Measurements from ENCODE around the gene CCL13.
A peak's percentile ranks its signal among the peaks of the same experiment; 100 is the strongest.
"Not testable (repeated sequence)": the region's sequence is repeated elsewhere in the genome, so short reads cannot be mapped to it uniquely, and the experiment has no call there.

The CCL13 gene

GRCh38 chr17:34356194-34356593, at the start of gene CCL13:
Gene CCL13 (plus strand): TSS chr17:34356480. CDS start chr17:34356527, 47 bp downstream.
- no peak for DNase-seq

DNA sequence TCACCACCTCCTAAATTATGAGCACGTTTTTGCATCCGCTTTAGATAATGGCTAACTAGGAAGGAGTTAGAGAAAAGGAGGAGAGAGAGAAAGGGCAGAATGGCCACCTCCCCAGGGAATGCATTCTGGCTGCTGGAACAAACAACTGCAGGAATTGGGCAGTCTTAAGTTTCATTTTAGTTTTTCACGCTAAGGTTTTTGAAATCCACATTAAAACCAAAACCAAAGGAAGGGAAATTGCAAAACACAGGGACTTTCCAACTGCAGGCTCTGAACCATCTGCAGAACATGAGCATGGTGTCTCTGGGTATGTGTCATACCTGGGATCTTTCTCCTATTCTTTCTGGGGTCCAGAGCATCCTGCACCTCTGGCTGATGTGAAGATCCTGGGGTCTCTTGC, 49.2 kb upstream of the CCL13 start:
- no peak for DNase-seq

- no peak for DNase-seq
Measured at GRCh38 chr17:34308371-34308770, 47.9 kb upstream of the CCL13 start.

- DNase-seq, result no peak
Measured at GRCh38 chr17:34311291-34311690, 45.0 kb upstream of the CCL13 start.

DNA sequence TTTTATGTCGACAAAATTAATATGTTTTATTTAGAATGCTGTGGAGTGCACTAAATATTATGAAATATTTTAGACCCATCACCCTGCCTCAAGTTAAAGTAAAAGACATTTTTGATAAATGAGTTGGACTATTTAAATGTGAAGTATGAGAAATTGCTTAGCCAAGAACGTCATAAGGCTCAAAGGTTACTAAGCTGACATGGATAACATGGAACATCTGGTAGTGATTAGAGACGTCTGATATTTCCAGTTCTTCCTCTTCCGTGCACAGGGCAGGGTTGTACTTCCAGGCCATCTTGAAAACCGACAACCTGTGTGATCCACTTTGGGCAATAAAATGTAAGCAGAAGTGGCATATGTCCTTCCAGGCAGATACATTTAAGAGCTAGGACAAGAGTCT, 44.2 kb upstream of the CCL13 start:
- DNase-seq, result no peak

DNA sequence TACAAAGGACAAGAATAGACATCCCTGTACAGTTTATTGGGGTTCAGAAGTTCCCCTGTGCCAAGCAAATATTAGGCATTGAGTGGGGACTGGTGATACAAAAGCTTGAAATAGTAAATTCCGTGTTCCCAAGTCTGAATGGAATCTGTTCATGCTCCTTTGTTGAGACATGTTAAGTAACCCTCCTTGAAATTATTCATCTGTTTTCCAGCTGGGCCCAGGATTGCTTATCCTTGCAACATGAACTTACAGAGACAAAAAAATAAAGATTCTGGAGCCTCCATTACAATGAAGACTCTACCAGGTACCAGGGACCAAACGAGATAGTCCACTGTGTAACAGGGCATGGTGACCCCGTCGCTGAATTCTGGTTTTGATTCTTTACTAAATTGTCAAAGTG, 43.1 kb upstream of the CCL13 start:
- no peak for DNase-seq

- DNase-seq, result no peak
Measured at GRCh38 chr17:34314279-34314678, 42.0 kb upstream of the CCL13 start.

DNA sequence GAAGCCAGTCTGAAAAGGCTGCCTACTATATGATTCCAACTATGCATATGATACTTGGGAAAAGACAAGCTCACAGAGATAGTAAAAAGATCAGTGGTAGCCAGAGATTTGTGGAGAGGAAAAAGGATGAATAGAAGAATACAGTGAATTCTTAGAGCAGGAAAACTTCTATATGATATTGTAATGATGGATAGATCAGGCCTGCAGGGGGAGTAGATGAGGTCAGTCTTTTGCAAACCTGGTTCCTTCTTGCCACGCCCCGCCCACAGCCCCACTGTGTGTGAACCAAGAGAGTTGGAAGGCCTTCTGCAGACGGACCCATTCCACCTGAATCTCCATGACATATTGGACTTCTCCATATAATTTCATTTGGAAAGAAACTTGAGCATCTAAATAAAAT, 37.8 kb upstream of the CCL13 start:
- DNase-seq, result no peak

- no peak for DNase-seq
Measured at GRCh38 chr17:34319039-34319483, 37.2 kb upstream of the CCL13 start, which contains the start of gene CCL8. Gene CCL8 (plus strand): TSS chr17:34319435. CDS start chr17:34319502, 67 bp downstream.

- DNase-seq, result no peak
Measured at GRCh38 chr17:34321964-34322363, 34.3 kb upstream of the CCL13 start.

GRCh38 chr17:34327580-34327979, 28.7 kb upstream of the CCL13 start:
- DNase-seq, result not testable (repeated sequence)

GRCh38 chr17:34337701-34338100, 18.6 kb upstream of the CCL13 start:
- no peak for DNase-seq

- DNase-seq, result no peak
Measured at GRCh38 chr17:34339138-34339770, 17.0 kb upstream of the CCL13 start.

DNA sequence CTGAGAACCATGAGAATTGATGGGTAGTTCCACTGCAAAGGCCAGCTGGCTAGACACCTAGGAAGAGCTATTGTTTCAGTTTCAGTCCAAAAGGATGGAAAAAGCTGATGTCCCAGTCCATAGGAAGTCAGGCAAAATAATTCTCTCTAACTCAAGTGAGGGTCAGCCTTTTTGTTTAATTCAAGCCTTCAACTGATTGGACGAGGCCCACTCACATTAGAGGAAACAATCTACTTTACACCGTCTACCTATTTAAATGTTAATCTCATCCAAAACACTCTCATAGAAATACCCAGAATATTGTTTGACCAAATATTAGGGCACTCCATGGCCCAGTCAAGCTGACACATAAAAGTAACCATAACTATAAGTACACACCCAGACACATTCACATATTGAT, 14.4 kb upstream of the CCL13 start:
- DNase-seq, result no peak

GRCh38 chr17:34347063-34347462, 9.2 kb upstream of the CCL13 start:
- DNase-seq, result no peak

- no peak for DNase-seq
Measured at GRCh38 chr17:34349751-34350150, 6.5 kb upstream of the CCL13 start.

DNA sequence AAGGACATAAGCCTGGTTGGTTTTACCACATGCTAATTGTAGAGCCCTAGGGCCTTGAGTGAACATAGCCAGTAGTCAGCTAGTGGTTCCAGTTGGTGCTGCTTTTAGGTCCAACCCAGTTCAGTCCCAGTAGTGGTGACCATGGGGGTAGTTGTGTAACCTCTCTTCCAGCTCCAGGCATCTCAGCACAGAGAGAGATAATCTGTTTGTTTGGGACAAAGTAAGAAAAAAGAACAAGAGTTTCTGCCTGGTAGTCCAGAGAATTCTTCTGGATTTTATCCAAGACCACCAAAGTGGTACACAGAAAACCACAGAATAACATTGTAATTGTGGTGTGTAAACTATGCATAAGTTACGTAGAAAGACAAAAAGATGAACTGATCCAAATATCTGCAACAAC, 5.2 kb upstream of the CCL13 start:
- no peak for DNase-seq

GRCh38 chr17:34352191-34352590, 4.1 kb upstream of the CCL13 start:
- DNase-seq, result no peak

DNA sequence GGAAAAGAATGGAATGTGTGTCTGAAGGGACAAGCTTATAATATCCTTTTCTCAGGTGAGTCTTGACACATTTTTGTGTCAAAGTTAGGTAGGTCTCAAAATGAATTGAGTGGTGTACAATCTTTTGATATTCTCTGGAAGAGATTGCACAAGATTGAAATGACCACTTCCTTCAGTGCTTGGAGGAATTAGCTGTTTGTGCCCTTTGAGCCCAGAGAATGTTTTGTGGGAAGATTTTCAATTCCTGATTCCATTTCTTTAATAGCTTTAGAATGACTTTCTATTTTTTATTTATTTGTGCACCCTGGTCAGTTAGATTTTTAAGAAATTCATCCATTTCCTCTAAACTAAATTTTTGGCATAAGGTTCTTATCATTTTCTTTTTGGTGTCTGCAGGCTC, 1.6 kb upstream of the CCL13 start:
- no peak for DNase-seq

DNA sequence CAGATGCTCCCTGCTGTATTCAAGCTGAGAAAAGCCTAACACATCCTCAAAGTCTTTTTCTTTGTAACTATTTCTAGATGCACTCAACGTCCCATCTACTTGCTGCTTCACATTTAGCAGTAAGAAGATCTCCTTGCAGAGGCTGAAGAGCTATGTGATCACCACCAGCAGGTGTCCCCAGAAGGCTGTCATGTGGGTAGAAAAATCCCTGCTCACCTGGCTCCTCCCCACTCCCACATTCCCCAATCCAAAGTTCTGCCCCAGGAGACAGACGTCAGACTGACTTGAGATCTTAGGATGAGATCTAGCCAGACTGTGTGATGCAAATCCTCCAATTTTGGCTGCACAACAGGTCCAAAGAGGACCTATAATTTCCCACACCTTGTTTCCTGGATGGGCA, 1.1 kb downstream of the CCL13 start:
- DNase-seq, result no peak

GRCh38 chr17:34358631-34359030, 2.4 kb downstream of the CCL13 start:
- no peak for DNase-seq

DNA sequence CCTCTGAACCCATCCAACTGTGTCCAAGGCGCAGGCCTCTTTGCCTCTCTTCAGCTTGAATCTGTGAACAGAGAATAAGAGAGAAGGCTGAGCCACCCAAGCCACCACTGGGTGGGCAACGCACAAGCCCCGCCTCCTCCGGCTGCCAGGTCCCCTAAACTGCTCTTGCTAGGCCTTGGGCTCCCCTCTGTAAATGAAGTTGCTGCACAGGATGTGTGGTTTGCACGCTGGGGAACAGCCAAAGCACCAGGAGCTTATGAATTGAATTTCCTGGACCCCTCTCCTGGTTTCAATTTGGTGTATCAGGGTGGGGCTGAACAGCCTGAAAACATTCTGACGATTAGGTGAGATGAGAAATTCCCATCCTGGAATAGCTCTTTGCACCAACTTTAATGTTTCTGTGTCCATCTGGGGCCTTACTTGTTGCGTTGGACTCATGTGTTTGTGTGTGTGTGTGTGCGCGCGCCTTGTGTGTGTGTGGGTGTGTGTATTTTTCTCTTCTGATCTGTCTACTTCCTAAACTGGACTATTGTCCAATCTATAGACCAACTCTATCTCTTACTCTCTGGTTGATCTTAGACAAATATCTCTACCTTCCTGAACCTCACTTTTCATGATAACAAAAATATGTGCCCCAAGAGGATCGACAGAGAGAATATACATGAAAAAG, 4.5 kb downstream of the CCL13 start:
- no peak for DNase-seq

DNA sequence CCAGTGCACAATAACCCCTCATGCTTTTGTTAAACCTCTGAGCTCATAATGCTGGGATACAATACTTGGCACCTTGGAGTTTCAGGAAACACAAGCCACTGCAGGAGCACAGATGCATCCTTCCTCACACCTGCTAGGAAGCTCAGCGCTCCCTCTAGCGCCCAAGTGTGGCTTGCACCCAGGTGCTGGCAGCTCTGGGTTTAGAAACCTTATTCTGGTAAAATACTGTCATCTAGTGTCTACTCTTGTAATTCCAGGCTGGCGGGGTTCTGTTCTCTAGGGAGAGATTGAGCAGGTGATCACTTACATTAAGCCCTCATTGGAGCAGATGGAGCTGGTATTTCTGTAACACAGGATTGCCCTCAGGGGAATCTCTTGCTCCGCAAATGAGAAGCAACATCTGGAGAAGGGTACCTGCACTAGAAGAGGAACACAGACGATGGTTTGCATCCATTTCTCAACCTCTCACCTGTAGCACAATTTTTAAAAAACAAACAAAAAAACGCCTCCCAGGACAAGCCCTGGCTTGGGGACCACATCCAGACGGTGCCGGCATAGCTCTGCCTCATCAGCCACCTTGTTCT, 5.3 kb downstream of the CCL13 start:
- peak; percentile 49 for DNase-seq

GRCh38 chr17:34363183-34363661, 6.9 kb downstream of the CCL13 start, which contains the start of gene CCL1:
Gene CCL1 (minus strand): TSS chr17:34363233. CDS start chr17:34363161, 72 bp downstream.
- DNase-seq, result no peak
